HG02943 (cell line): ENCODE data around the gene BLVRB.
A peak's percentile ranks its signal among the peaks of the same experiment; 100 is the strongest.
"Not testable (repeated sequence)": the region's sequence is repeated elsewhere in the genome, so short reads cannot be mapped to it uniquely, and the experiment has no call there.

ENCODE experiments used
- ATAC-seq: cut with Tn5 transposase; IDR thresholded peaks from one replicate; pipeline ENCODE4 v1.9.1; 2021; ENCODE audit warnings: mild to moderate bottlenecking, low read depth, moderate library complexity; ENCODE audit not compliant: unreplicated experiment

Gene BLVRB

DNA sequence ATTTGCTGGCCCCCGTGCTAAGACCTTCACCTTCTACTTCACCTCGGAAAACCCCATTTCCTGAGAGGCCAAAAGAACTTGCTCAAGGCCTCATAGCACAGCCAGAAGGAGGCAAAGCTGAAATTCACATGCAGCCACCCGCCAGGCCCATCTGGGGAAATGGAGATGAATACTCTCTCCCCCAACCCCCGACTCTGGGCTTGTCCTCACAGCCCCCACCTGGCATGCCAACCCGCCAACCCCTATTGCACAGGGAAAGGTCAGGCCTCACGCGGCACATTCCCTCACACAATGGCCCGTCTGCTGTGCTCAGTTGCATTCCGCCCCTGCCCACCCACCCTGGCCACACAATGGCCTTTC is 55.5 kb downstream of the BLVRB start:
- ATAC-seq = no peak

- not testable (repeated sequence) for ATAC-seq
Observed at GRCh38 chr19:40408598-40408925, 57.0 kb downstream of the BLVRB start.

DNA sequence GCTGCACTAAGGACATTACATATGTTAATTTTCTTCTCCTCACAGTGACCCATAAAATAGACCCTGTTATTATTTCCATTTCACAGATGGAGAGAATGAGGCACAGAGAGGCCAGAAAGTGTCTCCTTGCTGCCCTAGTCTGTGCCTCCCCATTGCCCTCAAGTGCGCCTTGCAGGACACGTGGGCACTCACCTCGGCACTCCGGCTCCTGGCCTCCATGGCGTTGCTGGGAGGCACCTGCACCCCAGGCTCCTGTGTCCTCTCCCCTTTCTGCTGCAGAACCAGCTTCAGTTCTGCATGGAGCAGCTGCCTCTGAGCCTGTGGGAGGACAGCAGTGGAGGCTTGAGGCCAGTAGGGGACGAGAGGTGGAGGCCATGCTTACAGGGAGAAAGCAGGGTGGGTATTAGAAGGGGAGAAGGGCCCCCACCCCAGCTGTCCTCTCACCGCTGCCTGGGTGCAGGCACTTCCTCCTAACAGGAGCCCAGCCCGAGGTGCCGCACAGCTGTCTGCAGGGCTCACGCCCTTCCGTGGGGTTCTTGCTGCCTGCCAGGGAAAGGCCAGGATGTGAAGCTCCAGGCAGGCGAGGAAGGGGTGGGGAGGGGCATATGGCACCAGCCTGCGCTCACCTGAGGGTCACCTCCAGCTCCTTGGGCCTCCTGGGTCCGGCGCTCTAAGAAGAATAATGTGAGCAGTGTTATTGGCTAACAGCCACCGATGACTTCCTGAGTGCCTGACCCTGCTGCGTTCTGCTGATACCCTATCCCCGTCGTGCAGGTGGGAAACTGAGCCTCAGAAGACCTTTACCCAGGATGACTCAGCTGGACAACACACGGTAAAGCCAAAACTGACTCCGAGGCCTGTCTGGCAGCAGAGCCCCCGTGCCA is 57.6 kb downstream of the BLVRB start:
- no peak for ATAC-seq

DNA sequence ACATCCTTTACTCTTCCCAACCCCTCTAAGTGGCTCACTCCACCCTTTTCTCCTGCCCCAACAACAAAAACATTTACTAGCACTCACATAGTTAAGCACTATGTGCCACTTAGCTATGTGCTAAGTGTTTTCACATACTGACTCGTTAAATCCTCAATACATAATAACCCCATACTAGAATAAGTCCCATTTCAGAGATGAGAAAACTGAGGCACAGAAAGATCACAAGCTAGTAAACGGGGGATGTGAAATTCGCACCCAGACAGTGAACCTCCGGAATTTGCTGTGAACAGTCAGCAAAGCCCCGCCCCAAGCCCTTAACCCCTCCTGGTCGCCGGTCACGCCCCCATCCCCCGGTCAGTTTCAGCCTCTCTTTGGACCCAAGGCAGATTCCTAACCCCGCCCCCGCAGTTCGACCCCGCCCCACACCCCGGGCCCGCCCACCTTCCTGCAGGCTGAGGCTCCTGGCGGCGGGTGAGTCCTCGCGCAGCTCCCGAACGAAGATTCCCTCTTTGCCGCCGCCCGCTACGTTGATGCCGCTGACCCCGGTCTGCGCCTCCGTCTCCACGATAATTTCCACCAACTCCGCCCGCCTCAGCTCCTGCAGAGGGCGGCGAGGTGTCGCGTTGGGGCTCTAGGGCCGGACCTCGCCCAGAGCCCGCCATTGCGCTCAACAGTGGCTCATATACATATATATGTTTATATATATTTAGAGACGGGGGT is 62.1 kb downstream of the BLVRB start:
- peak; percentile 55 for ATAC-seq

DNA sequence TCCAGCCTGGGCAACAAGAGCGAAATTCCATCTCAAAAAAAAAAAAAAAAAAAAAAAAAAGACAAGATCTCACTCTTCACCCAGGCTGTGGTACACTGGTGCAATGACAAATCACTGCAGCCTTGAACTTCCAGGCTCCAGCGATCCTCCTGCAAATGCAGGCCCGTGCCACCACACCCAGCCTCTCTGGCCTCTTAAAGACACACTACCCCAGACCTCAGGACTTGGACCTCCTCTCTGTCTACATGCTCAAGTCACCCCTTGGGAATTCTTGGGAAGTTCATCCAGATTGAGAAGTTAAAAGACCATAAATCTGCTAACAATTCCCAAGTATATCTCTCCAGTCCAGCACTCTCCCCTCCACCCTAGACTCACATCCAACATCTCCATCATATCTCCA is 65.0 kb downstream of the BLVRB start:
- no peak for ATAC-seq

DNA sequence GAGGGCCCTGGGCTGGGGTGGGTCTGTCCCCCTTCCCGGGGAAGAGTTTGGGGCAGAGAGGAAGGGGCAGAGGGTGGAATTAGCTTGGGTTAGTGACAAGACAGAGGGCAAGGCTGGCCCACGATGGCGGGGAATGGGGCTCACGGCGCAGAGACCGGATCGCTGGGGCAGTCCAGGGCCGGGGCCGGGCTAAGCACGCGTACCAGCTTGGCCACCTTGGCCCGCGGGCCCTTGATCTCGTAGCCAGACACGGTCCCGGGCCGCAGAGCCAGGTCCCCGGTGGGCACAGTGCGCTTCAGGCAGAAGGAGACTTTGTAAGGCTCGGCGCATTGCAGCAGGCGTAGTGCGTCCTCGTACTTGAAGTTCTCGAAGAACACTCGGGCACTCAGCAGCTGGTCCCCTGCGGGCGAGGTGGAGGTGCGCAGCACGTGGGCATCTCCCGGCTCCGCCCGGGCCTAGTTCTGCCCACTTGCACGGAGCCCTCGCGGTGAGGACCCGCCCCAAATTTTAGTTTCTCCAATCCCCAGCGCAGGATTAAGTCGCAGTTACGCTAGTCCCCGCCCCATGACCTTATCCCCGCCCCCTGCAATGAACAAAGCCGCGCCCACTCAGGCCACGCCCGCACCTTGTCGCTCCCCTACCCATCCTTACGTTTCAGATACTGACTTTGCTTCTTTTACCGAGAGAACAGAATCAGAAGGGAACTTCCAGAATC is 67.0 kb downstream of the BLVRB start:
- ATAC-seq = no peak
